ENCODE data around the gene LCE7A.

- TF ChIP-seq, protein P1, sequence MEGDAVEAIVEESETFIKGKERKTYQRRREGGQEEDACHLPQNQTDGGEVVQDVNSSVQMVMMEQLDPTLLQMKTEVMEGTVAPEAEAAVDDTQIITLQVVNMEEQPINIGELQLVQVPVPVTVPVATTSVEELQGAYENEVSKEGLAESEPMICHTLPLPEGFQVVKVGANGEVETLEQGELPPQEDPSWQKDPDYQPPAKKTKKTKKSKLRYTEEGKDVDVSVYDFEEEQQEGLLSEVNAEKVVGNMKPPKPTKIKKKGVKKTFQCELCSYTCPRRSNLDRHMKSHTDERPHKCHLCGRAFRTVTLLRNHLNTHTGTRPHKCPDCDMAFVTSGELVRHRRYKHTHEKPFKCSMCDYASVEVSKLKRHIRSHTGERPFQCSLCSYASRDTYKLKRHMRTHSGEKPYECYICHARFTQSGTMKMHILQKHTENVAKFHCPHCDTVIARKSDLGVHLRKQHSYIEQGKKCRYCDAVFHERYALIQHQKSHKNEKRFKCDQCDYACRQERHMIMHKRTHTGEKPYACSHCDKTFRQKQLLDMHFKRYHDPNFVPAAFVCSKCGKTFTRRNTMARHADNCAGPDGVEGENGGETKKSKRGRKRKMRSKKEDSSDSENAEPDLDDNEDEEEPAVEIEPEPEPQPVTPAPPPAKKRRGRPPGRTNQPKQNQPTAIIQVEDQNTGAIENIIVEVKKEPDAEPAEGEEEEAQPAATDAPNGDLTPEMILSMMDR (IDR thresholded peaks at IDR 0.05) = no peak
- TF ChIP-seq ZFX (IDR thresholded peaks at IDR 0.05; ENCODE audit: borderline replicate concordance) = no peak
Measured at GRCh38 chr1:152902636-152903035, 42.8 kb downstream of the LCE7A start.
